K562 (cell line): Measurements from ENCODE around the gene ATRIP. TPM values are rescaled to one million over a fixed set of nuclear protein-coding genes. Genes with fewer than 3 reads are reported as not detected.

Experiments
- KAT8 ChIP-seq: fragments of 450-650 bp; IDR thresholded peaks from 2 replicates; pipeline ENCODE4 v1.6.1; 2016; ENCODE audit warnings: low read depth, mild to moderate bottlenecking
- polyA plus RNA-seq, 8 experiments: library from polyadenylated mRNA; depleted of rRNA in 4 of 8; stranded (reverse) in 5 of 8; unstranded in 3 of 8; fragments of >200 nt; fragmentation: Nextera tagmentation in 2 of 8; fragmentation: Illumina TruSeq in 1 of 8; extraction: Ambion mirVana in 2 of 8; extraction: Trizol in 1 of 8; gene quantifications; 2 replicates each; pipeline versions ENCODE4 v1.2.1 to v1.2.3, GENCODE V29; 2011 to 2014; ENCODE audit warnings: inconsistent platforms in 1 of 8, missing spikeins in 1 of 8
- total RNA-seq, 7 experiments: library from RNA; depleted of rRNA in 6 of 7; stranded (reverse); fragments of >200 nt in 6 of 7; fragmentation: Illumina TruSeq in 2 of 7; extraction: Trizol in 2 of 7; gene quantifications; 2 replicates each; pipeline versions ENCODE4 v1.2.1 to v1.2.3, GENCODE V29; 2011 to 2021; ENCODE audit warnings: low replicate concordance in 1 of 7
- TF ChIP-seq, protein P1 (sequence below): sonication (generic); formaldehyde crosslinking; IDR thresholded peaks from 2 replicates; pipeline ENCODE4 v1.8.0; 2023; ENCODE audit warnings: missing genetic modification reagents, mild to moderate bottlenecking, borderline replicate concordance
- TF ChIP-seq, protein P2 (sequence below): fragments of 250-450 bp; sonication (Bioruptor Pico); IDR thresholded peaks from 2 replicates; pipeline ENCODE4 v1.5.0; 2020; ENCODE audit warnings: mild to moderate bottlenecking, borderline replicate concordance

The ATRIP gene
- total and polyA plus RNA-seq, 9 of the 15 experiments (the other 6 are each of a cell fraction or from before 2014, with no cell fraction given) = 1.7 to 15.7 (median 10.5) TPM

DNA sequence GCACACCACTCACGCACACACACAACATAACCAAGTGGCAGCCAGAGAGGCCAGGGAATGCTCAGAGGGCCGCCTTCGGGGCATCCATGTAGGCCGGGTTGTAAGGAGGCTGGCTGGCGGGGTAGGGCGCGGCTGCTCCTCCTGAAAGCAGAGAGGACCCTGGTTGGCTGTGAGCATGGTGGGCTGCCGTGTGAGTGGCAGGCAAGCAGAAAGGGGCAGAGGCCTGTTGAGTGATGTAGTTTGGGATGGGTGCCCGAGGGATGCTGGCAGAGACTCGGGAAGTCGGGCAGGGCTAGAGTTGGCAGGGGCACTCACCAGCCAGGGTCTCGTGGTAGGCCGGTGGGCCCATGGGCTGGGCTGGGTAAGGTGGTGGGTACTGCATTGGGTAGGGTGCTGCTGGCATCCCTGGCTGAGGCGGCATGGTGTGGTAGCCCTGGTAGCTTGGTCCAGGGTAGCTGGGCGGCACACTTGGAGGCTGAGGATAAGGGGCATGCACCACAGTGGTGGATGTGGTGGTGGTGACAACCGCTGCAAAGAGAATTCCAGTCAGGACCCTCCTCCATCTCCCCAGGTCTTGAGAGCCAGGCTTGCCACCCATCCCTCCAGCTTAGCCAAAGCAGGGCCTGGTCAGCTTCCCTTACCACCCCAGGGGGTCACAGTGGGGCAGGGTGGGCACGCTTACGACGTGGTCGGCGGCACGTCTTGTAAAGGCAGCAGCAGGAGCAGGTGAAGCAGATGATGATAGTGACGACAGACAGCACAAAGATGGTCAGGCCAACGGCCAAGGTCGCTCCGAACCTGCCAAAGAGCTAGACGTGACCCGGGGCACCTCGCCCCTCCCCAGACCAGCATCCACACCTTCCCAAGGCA is 22.7 kb downstream of the ATRIP start (continued):
- no peak for TF ChIP-seq KAT8
- TF ChIP-seq, protein P1, sequence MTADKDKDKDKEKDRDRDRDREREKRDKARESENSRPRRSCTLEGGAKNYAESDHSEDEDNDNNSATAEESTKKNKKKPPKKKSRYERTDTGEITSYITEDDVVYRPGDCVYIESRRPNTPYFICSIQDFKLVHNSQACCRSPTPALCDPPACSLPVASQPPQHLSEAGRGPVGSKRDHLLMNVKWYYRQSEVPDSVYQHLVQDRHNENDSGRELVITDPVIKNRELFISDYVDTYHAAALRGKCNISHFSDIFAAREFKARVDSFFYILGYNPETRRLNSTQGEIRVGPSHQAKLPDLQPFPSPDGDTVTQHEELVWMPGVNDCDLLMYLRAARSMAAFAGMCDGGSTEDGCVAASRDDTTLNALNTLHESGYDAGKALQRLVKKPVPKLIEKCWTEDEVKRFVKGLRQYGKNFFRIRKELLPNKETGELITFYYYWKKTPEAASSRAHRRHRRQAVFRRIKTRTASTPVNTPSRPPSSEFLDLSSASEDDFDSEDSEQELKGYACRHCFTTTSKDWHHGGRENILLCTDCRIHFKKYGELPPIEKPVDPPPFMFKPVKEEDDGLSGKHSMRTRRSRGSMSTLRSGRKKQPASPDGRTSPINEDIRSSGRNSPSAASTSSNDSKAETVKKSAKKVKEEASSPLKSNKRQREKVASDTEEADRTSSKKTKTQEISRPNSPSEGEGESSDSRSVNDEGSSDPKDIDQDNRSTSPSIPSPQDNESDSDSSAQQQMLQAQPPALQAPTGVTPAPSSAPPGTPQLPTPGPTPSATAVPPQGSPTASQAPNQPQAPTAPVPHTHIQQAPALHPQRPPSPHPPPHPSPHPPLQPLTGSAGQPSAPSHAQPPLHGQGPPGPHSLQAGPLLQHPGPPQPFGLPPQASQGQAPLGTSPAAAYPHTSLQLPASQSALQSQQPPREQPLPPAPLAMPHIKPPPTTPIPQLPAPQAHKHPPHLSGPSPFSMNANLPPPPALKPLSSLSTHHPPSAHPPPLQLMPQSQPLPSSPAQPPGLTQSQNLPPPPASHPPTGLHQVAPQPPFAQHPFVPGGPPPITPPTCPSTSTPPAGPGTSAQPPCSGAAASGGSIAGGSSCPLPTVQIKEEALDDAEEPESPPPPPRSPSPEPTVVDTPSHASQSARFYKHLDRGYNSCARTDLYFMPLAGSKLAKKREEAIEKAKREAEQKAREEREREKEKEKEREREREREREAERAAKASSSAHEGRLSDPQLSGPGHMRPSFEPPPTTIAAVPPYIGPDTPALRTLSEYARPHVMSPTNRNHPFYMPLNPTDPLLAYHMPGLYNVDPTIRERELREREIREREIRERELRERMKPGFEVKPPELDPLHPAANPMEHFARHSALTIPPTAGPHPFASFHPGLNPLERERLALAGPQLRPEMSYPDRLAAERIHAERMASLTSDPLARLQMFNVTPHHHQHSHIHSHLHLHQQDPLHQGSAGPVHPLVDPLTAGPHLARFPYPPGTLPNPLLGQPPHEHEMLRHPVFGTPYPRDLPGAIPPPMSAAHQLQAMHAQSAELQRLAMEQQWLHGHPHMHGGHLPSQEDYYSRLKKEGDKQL = no peak
- TF ChIP-seq, protein P2, sequence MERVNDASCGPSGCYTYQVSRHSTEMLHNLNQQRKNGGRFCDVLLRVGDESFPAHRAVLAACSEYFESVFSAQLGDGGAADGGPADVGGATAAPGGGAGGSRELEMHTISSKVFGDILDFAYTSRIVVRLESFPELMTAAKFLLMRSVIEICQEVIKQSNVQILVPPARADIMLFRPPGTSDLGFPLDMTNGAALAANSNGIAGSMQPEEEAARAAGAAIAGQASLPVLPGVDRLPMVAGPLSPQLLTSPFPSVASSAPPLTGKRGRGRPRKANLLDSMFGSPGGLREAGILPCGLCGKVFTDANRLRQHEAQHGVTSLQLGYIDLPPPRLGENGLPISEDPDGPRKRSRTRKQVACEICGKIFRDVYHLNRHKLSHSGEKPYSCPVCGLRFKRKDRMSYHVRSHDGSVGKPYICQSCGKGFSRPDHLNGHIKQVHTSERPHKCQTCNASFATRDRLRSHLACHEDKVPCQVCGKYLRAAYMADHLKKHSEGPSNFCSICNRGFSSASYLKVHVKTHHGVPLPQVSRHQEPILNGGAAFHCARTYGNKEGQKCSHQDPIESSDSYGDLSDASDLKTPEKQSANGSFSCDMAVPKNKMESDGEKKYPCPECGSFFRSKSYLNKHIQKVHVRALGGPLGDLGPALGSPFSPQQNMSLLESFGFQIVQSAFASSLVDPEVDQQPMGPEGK (CRISPR knock-in tag) = no peak
